Spleen (tissue), 11 donors: ENCODE results near the gene ULBP1. TPM values are rescaled to one million over a fixed set of nuclear protein-coding genes. Genes with fewer than 3 reads are reported as not detected.

ENCODE experiments used
- DNase-seq: peaks from one replicate; pipeline ENCODE4 v3.0.0-alpha.2; 2020
- H3K27ac ChIP-seq, 8 donors: fragments of 200-600 bp; sonication (generic) in 7 of 8; 1 replicate in 4 of 8; 2 replicates in 4 of 8; pipeline versions ENCODE4 v1.5.0 to v1.8.0; 2016 to 2021; ENCODE audit warnings: inconsistent platforms in 4 of 8, mild to moderate bottlenecking in 4 of 8, moderate library complexity in 1 of 8
- H3K27me3 ChIP-seq, 7 donors: fragments of 200-600 bp; sonication (generic) in 6 of 7; replicated peaks in 1 of 7; 1 replicate in 4 of 7; 2 replicates in 3 of 7; pipeline versions ENCODE4 v1.5.0 to v1.8.0; 2016 to 2021; ENCODE audit warnings: inconsistent platforms in 3 of 7, mild to moderate bottlenecking in 1 of 7
- H3K36me3 ChIP-seq, 6 donors: fragments of 200-600 bp; sonication (generic) in 5 of 6; 1 replicate in 4 of 6; 2 replicates in 2 of 6; pipeline versions ENCODE4 v1.5.0 to v1.8.0; 2016 to 2021; ENCODE audit warnings: inconsistent platforms in 2 of 6
- H3K4me1 ChIP-seq, 6 donors: fragments of 200-600 bp; sonication (generic) in 5 of 6; 1 replicate in 3 of 6; 2 replicates in 3 of 6; pipeline versions ENCODE4 v1.5.0 to v1.8.0; 2016 to 2021; ENCODE audit warnings: inconsistent platforms in 3 of 6
- H3K4me3 ChIP-seq, 8 donors: fragments of 200-600 bp; sonication (generic) in 7 of 8; 1 replicate in 4 of 8; 2 replicates in 4 of 8; pipeline versions ENCODE4 v1.5.0 to v1.8.0; 2016 to 2021; ENCODE audit warnings: inconsistent platforms in 4 of 8, mild to moderate bottlenecking in 4 of 8, moderate library complexity in 2 of 8
- H3K9me3 ChIP-seq, 8 donors: fragments of 200-600 bp; sonication (generic) in 7 of 8; 1 replicate in 4 of 8; 2 replicates in 4 of 8; pipeline versions ENCODE4 v1.5.0 to v1.8.0; 2016 to 2021; ENCODE audit warnings: inconsistent platforms in 4 of 8
- CTCF ChIP-seq, 11 experiments: fragments of 200-600 bp in 7 of 11; fragments of 450-650 bp in 4 of 11; sonication (generic) in 4 of 11; IDR thresholded peaks in 8 of 11; conservative IDR thresholded peaks in 3 of 11; 1 replicate in 7 of 11; 2 replicates in 4 of 11; pipeline versions ENCODE4 v1.4.0 to v1.8.0; 2016 to 2021; ENCODE audit warnings: antibody characterized with exemption in 11 of 11, inconsistent platforms in 4 of 11, mild to moderate bottlenecking in 1 of 11
- POLR2A ChIP-seq, 3 donors: fragments of 450-650 bp; IDR thresholded peaks; one replicate each; pipeline ENCODE4 v1.5.1; 2017; ENCODE audit warnings: antibody characterized with exemption in 3 of 3, mild to moderate bottlenecking in 1 of 3
- POLR2AphosphoS5 ChIP-seq, 3 donors: sonication (generic); formaldehyde crosslinking; IDR thresholded peaks; one replicate each; pipeline ENCODE4 v1.5.1; 2017; ENCODE audit warnings: antibody characterized with exemption in 3 of 3
- WGBS, 5 donors: extraction: QIAGEN DNeasy Blood & Tissue Kit in 3 of 5; methylation state at CpG; one replicate each; pipeline versions ENCODE4 v1.1.5 to v1.1.7; 2013 to 2018; 5-methylcytosine and 5-hydroxymethylcytosine counted together
- intact Hi-C: fragments of 100-400 bp; cut with DNase I; formaldehyde crosslinking; loops from one replicate; pipeline ENCODE4 v1.15.0; 2023; ENCODE audit warnings: low total_unique reads
- polyA plus RNA-seq, 3 donors: library from polyadenylated mRNA; stranded (reverse); fragments of 200-250 nt; gene quantifications; one replicate each; pipeline ENCODE4 v1.2.1, GENCODE V29; 2013
- total RNA-seq, 7 donors: library from RNA; depleted of rRNA in 3 of 7; stranded (reverse); fragments of >200 nt in 3 of 7; fragmentation: NEBNext Ultra II Directional in 4 of 7; extraction: Animal tissue kit (Norgen Biotek cat#: 25700) in 4 of 7; gene quantifications; one replicate each; pipeline versions ENCODE4 v1.1.0 to v1.2.1, GENCODE V29; 2016 to 2021
- donor health status: healthy with polysubstance abuse.
- donor health status: DM: no; HTN: no; CAD: no; lungs with moderate emphysema.
- donor health status: DM: no; HTN: no; CAD: no.
- donor health status: Bipolar disorder and iron deficiency.
- donor health status: healthy.
- donor health status: DM: no; HTN: no; CAD: no.
- donor health status: DM: yes; HTN: yes; CAD: no.

The ULBP1 gene
- total and polyA plus RNA-seq, 10 donors, result 0.03 to 0.34 (median 0.15) TPM; not detected in 6

- TF ChIP-seq CTCF (IDR thresholded peaks at IDR 0.05 in 8 of 11, conservative IDR thresholded peaks at IDR 0.05 in 3 of 11), result no peak
- no peak for TF ChIP-seq POLR2A (IDR thresholded peaks at IDR 0.05)
- TF ChIP-seq POLR2AphosphoS5 (IDR thresholded peaks at IDR 0.05), result no peak
- DNase-seq, result no peak
- no peaks in the 10 kb centered on the region for H3K36me3 ChIP-seq
- peak overlapping the region; percentile 51 to 89 (median 62) for H3K4me3 ChIP-seq
- H3K27ac ChIP-seq, result peak overlapping the region in 6 of 8 donors; percentile 49 to 84 (median 58)
- intact Hi-C loops, result no loop called here
- no peaks in the 10 kb centered on the region for H3K9me3 ChIP-seq
- WGBS, 5 donors, result 24 to 38% (median 28%) methylated on average over 12 to 14 of the region's 14 CpGs
- peaks cover 0 to 69% (median 13%) of the 10 kb centered on the region in 7 donors for H3K27me3 ChIP-seq
- peaks cover 6 to 23% (median 16%) of the 10 kb centered on the region in 6 donors for H3K4me1 ChIP-seq
These were observed 40.5 kb downstream of the ULBP1 start for GRCh38 chr6:150004101-150004782.

GRCh38 chr6:150004783-150005717, 41.3 kb downstream of the ULBP1 start:
- WGBS, 5 donors, result 1% methylated on average over 38 to 79 of the region's 79 CpGs
- Histone ChIP-seq H3K27ac (peak overlapping the region in 7 of 8 donors; percentile 49 to 84 (median 60)), H3K36me3 (no peaks in the 10 kb centered on the region), H3K4me1 (peaks cover 6 to 23% (median 16%) of the 10 kb centered on the region in 6 donors), H3K4me3 (peak overlapping the region; percentile 51 to 89 (median 62)), H3K9me3 (no peaks in the 10 kb centered on the region), H3K27me3 (peaks cover 0 to 70% (median 13%) of the 10 kb centered on the region in 7 donors)
- peak; percentile 97 for DNase-seq
- intact Hi-C loops, result no loop called here
- TF ChIP-seq POLR2AphosphoS5 (IDR thresholded peaks at IDR 0.05) (peak; percentile 54 to 81 (median 76)), POLR2A (IDR thresholded peaks at IDR 0.05) (no peak), CTCF (IDR thresholded peaks at IDR 0.05 in 8 of 11, conservative IDR thresholded peaks at IDR 0.05 in 3 of 11) (peak in 1 of 11 experiments; percentile 32)

- Histone ChIP-seq H3K4me3 (peak overlapping the region in 7 of 8 donors; percentile 51 to 89 (median 60)), H3K4me1 (peaks cover 6 to 23% (median 16%) of the 10 kb centered on the region in 6 donors), H3K27ac (no peak overlapping the region), H3K9me3 (no peaks in the 10 kb centered on the region), H3K36me3 (no peaks in the 10 kb centered on the region), H3K27me3 (peaks cover 0 to 70% (median 17%) of the 10 kb centered on the region in 7 donors)
- 77 to 83% (median 79%) methylated on average over 12 to 14 of the region's 14 CpGs for WGBS, 5 donors
- peak; percentile 75 for DNase-seq
- no peak for TF ChIP-seq POLR2AphosphoS5 (IDR thresholded peaks at IDR 0.05)
- TF ChIP-seq POLR2A (IDR thresholded peaks at IDR 0.05), result no peak
- TF ChIP-seq CTCF (IDR thresholded peaks at IDR 0.05 in 8 of 11, conservative IDR thresholded peaks at IDR 0.05 in 3 of 11), result no peak
- intact Hi-C loops, result no loop called here
These were observed 42.3 kb downstream of the ULBP1 start for GRCh38 chr6:150005761-150006651.
